Suppressor macrophage treated with lipopolysaccharide for 1 hour (primary cell): ENCODE results near the gene CDKN2B.
"Not testable (repeated sequence)": the region's sequence is repeated elsewhere in the genome, so short reads cannot be mapped to it uniquely, and the experiment has no call there.

Experiments used
- DNase-seq, 3 donors: peaks; one replicate each; pipeline ENCODE4 v3.0.0-alpha.2; 2020 to 2022

Gene CDKN2B

GRCh38 chr9:21968331-21969010 lies 40.6 kb downstream of the CDKN2B start:
- DNase-seq = peak in 1 of 3 donors; percentile 50

DNA sequence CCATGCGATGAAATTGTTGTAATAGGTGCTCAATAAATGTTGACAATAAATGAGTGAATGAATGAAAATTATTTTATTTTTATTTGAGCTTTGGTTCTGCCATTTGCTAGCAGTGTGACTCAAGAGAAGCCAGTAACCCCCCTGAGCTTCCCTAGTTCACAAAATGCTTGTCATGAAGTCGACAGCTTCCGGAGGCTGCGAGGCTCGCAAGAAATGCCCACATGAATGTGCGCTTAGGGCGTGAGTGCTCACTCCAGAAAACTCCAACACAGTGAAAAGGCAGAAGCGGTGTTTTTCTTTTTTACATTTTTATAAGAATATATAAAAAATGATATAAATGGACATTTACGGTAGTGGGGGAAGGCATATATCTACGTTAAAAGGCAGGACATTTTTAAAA lies 41.4 kb downstream of the CDKN2B start:
- DNase-seq = peak; percentile 81 to 89 (median 82)

DNA sequence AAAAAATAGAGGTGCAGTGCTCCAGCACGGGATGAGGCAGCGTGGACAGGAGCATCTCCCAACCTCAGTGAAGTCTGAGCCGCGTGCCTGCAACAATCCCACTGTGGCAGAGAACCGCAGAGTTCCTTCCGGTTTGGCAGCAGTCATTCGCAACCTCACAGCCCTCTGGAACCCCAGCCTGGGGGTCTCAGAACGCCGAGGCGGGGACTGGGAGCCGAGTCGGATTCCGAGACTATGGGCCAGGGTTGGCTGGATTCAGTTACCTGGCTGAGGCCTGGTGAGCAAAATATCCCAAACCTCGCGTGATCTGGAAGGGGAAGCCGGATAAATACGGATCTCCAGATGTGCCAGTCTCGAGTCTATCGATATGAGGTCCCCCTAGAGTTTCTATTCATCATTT lies 41.9 kb downstream of the CDKN2B start:
- DNase-seq = peak in 1 of 3 donors; percentile 21

DNA sequence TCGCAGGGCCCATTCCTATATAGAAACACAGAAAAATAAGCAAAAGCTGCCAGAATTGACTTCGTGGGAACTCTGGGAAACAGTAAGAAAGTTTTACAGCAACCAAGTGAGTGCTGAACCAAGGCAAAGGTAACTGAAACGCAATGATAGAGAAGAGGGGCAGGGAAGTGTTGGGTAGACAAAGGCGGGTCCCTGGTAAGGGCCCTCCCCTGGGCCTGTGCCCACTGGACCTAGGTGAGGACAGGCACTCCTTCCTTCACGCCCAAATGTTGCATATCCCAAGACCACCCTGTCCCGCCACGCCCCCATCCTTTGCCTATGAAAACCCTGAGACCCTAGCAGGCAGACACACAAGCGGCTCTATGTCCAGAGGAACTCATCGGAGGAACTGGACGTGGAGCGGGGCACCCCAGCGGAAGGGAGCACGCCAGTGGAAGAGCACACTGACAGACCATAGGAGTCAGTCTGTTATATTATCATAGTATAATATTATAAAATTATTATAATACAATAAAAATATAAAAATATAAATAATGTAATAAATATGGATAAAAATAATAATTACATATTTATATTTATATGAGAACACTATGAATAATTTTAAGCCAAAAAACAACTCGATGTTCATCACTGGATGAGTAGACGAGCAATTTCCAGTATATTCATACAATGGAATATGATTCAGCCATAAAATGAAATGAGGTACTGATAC lies 42.8 kb downstream of the CDKN2B start:
- DNase-seq = no peak

DNA sequence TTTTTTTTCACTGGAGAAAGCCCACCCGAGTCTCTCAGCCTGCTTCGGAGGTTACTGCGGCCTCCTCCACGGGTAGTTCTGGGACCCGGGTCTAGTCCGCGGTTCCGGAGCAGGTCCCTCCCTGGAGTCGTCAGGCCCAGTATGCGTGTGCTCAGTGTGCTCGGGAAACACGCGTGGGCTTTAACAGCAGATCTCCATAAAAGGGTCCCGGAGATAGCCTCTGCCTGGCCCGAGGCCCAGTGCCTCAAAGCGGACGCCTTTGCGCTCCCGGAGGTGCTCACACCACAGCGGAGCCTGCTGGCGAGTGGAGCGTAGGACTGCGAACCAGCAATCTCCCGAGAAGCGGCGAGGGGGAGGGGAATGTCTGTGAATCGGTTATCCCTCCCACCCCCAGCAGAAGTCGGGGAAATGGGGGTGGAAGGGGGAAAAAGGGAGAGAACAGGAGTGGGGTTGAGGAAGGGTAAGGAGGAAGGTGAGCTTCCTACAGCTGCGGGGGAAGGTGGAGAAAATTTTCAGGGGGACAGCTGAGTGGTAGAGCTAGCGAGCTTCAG lies 43.6 kb downstream of the CDKN2B start:
- peak; percentile 79 to 87 (median 81) for DNase-seq

DNA sequence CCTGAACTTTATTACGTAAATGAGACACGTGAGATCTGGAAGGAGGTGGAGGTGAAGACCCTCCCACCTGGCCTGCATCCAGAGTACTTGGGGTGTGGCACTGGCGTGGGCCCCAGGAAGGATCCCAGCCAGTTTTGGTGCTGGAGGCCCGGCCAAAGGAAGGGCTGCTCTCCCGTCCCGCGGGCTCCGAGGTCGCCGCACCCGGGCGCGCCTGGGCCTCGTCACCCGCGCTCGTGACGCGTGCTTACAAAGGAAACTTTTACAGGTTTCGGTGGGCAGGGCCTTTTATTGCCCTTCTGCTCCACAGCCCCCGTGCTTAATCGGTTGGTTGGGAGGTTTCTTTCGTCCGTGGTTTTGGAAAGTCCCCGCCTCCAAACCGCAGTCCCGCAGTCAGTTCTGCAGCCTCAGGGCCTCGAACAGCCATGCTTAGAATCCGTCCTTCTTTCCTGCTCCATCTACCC lies 44.1 kb downstream of the CDKN2B start:
- DNase-seq = peak; percentile 81 to 85 (median 83)

DNA sequence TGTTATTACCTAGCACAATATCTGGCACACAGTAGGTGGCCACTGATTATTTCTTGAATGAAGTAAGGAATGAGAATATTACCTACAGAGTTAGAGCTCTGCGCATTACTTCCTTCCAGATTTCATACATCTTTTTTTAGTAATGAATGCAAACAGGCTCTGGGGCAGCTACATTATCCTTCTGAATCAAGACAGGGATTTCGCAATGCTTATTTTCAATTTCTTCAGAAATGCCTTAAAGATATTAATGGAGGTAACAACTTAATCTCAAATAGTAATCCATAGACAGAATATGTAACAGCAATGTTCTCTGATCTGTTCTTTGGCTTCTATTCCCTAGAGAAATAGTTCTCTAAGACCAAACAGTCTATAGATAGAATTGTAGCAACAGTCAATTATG lies 47.5 kb downstream of the CDKN2B start:
- no peak for DNase-seq

DNA sequence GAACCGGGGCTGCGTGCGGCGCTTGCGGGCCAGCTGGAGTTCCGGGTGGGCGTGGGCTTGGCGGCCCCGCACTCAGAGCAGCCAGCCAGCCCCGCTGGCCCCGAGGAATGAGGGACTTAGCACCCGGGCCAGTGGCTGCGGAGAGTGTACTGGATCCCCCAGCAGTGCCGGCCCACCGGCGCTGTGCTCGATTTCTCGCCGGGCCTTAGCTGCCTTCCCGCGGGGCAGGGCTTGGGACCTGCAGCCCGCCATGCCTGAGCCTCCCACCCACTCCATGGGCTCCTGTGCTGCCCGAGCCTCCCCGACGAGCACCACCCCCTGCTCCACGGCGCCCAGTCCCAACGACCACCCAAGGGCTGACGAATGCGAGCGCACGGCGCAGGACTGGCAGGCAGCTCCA lies 49.8 kb downstream of the CDKN2B start:
- not testable (repeated sequence) for DNase-seq

DNA sequence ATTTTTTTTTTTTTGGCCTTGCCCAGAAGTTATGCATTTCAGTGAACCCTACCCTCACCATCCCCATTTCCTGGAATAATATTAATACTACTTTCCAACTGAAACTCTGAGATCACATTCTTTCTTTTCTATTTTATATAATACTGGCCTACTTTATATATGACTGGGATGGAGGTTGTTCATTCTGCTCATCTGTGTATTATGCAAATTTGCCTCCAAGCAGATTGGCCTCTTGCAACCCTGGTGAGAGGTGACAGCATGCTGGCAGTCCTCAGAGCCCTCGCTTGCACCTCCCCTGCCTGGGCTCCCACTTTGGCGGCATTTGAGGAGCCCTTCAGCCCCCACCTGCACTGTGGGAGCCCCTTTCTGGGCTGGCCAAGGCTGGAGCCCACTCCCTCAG lies 50.3 kb downstream of the CDKN2B start:
- DNase-seq = no peak
